SW 1271 (cell line): ENCODE data around the gene CFAP47.

ENCODE experiments used
- DNase-seq, 2 experiments: peaks; one replicate each; lab custom pipeline; 2025; lab: John Stamatoyannopoulos, UW

The CFAP47 gene

DNA sequence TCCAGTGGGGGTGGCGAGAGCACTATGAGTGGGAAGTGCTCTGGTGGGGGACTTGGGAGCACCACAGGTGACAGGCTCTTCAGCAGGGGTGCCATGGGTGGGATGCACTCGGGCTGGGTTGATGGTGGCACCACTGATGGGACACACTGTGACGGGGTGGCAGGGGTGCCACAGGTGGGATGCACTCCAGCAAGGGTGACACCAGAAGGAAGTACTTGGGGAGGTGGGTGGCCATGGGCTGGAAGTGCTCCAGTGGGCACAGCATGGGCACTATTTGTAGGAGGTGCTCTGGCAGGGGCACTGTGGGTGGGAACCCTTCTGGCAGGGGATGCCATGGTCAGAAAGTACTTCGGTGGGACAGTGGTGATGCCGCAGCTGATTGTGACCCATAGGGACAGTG, 346.6 kb downstream of the CFAP47 start:
- no peak for DNase-seq

DNA sequence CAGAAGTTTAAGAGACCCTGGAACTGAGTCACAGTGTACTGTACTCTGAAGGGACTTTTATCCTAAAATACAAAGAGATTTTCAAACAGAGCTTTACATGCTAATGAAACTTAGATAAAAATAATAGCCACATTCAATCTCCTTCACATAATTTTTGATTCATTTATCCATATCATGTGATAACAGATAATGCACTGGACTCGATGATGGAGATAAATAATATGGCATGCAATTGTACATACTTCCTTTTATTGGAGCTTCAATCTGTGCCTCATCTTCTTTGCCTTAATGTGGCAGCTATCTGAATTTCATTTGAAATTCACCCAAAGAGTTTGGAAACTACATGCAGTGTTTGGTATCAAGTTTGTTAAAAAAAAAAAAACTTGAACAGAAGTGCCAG, 390.6 kb downstream of the CFAP47 start:
- no peak for DNase-seq

DNA sequence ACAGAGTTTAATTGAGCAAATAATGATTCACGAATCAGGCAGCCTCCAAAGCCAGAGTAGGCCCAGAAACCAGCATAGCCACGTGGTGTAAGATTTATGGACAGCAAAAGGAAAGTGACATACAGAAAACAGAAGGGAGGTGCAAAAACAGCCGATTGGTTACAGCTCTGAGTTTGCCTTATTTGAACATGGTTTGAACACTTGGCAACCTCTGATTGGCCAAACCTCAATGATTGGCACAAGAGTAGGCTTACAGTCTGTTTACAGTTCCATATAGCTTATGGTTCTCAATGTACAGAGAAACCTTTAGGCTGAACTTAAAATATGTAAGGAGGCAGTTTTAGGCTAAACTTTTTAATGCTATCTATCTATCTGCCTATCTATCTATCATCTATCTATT, 394.8 kb downstream of the CFAP47 start:
- DNase-seq, result no peak

DNA sequence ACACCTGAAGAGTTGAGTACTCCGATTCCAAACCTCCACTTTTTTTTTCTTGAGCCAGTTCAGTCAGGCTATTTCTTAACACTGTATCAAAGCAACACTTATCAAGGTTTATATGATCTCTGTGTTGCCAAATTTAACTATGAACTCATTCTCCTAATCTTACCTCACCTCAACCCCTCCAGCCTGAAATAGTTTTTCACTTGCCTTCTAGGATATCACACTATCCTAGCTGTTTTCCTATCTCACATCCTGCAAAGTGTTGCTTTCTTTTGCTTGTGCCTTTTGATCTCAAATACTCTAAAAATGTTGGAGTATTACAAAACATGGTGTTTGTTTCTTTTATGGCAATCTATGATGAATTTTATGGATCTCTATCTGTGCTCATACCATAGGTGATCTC, 415.0 kb downstream of the CFAP47 start:
- DNase-seq, result no peak

- DNase-seq, result no peak
These were observed 417.2 kb downstream of the CFAP47 start for GRCh38 chrX:36336751-36337150.

- DNase-seq, result no peak
These were observed 424.8 kb downstream of the CFAP47 start for GRCh38 chrX:36344301-36344700.

DNA sequence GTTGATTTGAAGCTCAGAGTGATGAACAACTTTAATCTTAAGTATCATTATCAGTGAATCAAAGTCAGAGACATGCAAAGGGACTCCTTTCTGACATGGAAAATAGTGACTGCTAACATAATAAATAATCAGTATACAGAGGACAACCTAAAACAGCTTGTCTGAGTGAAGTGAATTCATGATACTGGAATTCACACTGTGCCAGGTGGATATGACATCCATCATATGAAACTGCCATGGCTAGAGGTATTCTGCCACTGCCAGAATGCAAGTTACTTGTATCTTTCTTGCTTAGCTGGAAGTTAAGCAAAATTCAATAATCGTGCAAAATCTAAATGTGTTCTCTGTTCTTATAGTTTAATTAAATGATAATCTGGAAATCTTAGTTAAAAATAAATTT, 429.0 kb downstream of the CFAP47 start:
- DNase-seq, result no peak

- no peak for DNase-seq
These were observed 438.3 kb downstream of the CFAP47 start for GRCh38 chrX:36357855-36358254.

- no peak for DNase-seq
These were observed 444.7 kb downstream of the CFAP47 start for GRCh38 chrX:36364262-36364661.

GRCh38 chrX:36383495-36383894, 464.0 kb downstream of the CFAP47 start:
- DNase-seq, result no peak

DNA sequence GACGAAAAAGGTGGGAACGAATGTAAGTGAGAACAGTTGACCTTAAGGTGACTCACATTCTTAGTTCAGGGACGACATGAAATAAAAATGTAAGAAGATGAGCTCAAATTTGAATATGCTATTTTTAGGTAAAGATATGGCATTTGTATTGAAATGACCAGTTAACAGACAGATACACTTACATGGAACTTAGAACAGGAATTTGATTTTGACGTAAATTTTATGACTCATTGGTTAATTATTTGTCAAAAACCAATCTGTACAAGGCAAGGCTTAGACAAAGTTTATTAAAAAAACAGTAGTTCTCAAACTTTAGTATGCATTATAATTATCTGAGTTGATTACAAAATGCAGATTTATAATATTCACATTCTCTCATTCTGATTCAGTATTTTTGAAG, 469.4 kb downstream of the CFAP47 start:
- no peak for DNase-seq

DNA sequence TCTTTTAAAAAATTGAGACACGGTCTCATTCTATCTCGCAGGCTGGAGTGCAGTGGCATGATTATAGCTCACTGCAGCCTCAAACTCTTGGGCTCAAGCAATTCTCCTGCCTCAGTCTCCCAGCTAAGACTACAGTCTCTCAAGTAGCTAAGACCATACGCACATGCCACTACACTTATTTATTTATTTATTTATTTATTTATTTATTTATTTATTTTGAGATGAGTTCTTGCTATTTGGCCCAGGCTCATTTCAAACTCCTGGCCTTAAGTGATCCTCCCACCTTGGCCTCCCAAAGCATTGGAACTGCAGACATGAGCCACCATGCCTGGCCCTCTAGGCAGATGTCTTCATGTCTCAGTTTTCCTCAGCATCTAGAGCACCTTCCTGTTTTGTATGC, 482.2 kb downstream of the CFAP47 start:
- DNase-seq, result no peak

DNA sequence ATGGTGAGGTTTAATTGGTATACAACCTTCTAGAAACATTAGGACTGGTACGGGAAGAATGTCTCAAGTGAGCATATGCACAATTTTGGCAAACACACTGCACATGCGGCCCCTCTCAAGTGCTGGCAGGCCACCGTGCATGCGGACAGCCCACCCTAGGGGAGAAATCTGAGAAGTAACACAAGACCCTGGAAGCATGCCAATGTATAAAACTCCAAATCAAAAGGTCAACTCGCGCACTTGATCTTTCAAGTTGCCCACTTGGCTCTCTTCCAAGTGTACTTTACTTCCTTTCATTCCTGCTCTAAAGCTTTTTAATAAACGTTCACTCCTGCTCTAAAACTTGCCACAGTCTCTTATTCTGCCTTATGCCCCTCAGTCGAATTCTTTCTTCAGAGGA, 488.3 kb downstream of the CFAP47 start:
- no peak for DNase-seq

DNA sequence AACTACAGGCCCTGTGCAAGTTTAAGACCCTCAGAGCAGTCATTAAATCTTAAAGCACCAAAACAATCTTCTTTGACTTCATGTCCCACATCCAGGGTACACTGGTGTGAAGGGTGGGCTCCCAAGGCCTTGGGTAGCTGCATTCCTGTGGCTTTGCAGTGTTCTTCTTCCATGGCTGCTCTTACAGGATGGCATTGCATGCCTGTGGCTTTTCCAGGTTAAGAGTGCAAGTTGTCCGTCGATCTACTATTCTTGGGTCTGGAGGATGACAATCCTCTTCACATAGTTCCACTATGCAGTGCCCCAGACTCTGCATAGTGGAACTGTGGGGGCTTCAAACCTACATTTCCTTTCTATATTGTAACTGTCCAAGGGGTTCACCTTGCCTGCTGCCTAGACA, 494.5 kb downstream of the CFAP47 start:
- no peak for DNase-seq

DNA sequence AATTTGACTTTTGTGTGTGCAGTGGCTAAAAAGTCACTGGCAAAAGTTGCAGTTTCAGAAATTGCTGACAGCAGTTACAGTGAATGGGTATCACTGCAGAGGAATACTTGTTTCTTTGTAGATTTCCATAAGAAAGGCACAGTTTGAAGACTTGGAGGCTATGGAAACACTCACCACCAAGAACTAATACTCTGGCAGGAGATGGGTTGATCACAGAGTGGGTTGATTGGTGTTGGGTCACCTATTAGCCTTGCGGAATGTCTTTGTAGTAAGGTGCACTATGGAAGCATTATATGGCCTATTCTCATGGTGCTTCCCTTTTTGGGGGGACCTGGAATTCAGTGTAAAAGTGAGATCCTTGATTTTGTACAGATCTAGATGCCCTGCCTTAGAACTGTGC, 502.8 kb downstream of the CFAP47 start:
- no peak for DNase-seq

DNA sequence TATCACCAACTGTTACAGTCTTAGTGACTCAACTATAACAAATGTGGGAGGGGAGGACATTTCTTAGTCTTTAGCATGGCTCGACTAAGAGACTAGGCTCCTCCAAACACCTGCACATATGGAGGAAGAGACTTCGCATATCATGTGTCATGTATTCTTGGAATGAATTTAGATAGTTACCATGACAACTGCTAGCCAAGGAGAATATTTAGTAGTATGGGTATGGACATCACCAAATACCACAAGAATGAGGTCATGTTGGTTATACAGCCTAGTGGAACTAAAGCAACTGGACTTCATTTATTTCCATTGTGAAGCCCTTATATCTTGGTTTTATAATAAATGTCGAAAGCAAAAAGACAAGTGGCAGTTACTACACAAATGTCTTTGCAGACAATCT, 512.3 kb downstream of the CFAP47 start:
- no peak for DNase-seq

GRCh38 chrX:36434522-36434921, 515.0 kb downstream of the CFAP47 start:
- DNase-seq, result no peak
